Hepatocyte (in vitro differentiated cells): Measurements from ENCODE around the gene LHX3.
A peak's percentile ranks its signal among the peaks of the same experiment; 100 is the strongest.

Experiments
- EZH2 ChIP-seq: fragments of 200-600 bp; sonication (generic); IDR thresholded peaks from 2 replicates; pipeline ENCODE4 v1.6.1; 2016; ENCODE audit warnings: antibody characterized with exemption, mild to moderate bottlenecking, borderline replicate concordance
- EZH2phosphoT487 ChIP-seq: fragments of 200-600 bp; sonication (generic); IDR thresholded peaks from one replicate; pipeline ENCODE4 v1.6.1; 2018; ENCODE audit warnings: antibody characterized with exemption, mild to moderate bottlenecking, low read depth, moderate library complexity; ENCODE audit not compliant: unreplicated experiment, severe bottlenecking
- TF ChIP-seq, protein P1 (sequence below): fragments of 200-600 bp; sonication (generic); IDR thresholded peaks from 2 replicates; pipeline ENCODE4 v1.5.1; 2016; ENCODE audit warnings: antibody characterized with exemption, mild to moderate bottlenecking; ENCODE audit not compliant: poor library complexity

GRCh38 chr9:136170006-136170901 lies 34.7 kb downstream of the LHX3 start:
- TF ChIP-seq, protein P1, sequence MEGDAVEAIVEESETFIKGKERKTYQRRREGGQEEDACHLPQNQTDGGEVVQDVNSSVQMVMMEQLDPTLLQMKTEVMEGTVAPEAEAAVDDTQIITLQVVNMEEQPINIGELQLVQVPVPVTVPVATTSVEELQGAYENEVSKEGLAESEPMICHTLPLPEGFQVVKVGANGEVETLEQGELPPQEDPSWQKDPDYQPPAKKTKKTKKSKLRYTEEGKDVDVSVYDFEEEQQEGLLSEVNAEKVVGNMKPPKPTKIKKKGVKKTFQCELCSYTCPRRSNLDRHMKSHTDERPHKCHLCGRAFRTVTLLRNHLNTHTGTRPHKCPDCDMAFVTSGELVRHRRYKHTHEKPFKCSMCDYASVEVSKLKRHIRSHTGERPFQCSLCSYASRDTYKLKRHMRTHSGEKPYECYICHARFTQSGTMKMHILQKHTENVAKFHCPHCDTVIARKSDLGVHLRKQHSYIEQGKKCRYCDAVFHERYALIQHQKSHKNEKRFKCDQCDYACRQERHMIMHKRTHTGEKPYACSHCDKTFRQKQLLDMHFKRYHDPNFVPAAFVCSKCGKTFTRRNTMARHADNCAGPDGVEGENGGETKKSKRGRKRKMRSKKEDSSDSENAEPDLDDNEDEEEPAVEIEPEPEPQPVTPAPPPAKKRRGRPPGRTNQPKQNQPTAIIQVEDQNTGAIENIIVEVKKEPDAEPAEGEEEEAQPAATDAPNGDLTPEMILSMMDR = peak; percentile 61
- TF ChIP-seq EZH2 (no peak), EZH2phosphoT487 (no peak)
